T-helper 17 cell (primary cell): Measurements from ENCODE around the gene HOATZ. TPM values are rescaled to one million over a fixed set of nuclear protein-coding genes. Genes with fewer than 3 reads are reported as not detected.

Experiments
- ATAC-seq: fragments of 150-1000 bp; cut with Tn5 transposase; 2 replicates; pipeline ENCODE4 v1.10.0; 2021; ENCODE audit warnings: mild to moderate bottlenecking, moderate library complexity
- DNase-seq, 3 donors: peaks; one replicate each; pipeline versions ENCODE4 v3.0.0 to v3.0.0-alpha.2; 2020 to 2021
- H3K9me3 ChIP-seq: one replicate; pipeline ENCODE4 v1.7.0; 2013; ENCODE audit warnings: low read length, mild to moderate bottlenecking; ENCODE audit not compliant: control insufficient read depth, poor library complexity, severe bottlenecking
- H3K27ac Mint-ChIP-seq: one replicate; pipeline ENCODE4 v1.8.0; 2022; ENCODE audit warnings: mild to moderate bottlenecking, moderate library complexity, mixed read lengths
- H3K27me3 Mint-ChIP-seq: one replicate; pipeline ENCODE4 v1.8.0; 2022; ENCODE audit warnings: mixed read lengths
- H3K36me3 Mint-ChIP-seq: one replicate; pipeline ENCODE4 v1.8.0; 2022; ENCODE audit warnings: low read depth, mixed read lengths
- H3K4me1 Mint-ChIP-seq: one replicate; pipeline ENCODE4 v1.8.0; 2022; ENCODE audit warnings: mild to moderate bottlenecking, mixed read lengths
- H3K4me3 Mint-ChIP-seq: one replicate; pipeline ENCODE4 v1.8.0; 2022; ENCODE audit warnings: mild to moderate bottlenecking, moderate library complexity, mixed read lengths
- total RNA-seq, 4 donors: library from RNA in 2 of 4; stranded (reverse) in 2 of 4; gene quantifications; one replicate each; pipeline ENCODE4 v1.2.3 and lab custom pipeline; 2022 to 2026

The HOATZ gene
- total RNA-seq, 2 donors from 2014 or later, result not detected

DNA sequence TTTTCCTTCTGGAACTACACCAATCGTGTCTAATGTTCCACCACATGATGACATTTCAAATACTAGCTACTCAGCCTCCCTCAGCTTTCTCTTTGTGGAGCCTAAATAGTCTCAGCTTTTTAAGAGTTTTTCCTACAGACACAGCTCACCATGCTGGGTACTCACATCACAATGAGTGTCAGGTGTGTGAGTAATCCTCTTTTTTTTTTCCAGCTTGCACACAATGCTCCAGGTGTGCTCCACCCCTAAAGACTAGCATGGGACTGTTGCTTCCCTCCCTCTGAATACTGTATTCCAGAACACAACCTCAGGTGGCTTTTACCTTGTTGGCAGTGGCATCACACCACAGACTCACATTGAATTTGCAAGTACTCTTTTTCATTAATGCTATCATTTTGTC, 14.1 kb upstream of the HOATZ start:
- DNase-seq (no peak), ATAC-seq (no peak)
- no peak overlapping the region for H3K27ac Mint-ChIP-seq
- peaks cover 3% of the 10 kb centered on the region for H3K4me1 Mint-ChIP-seq
- H3K27me3 Mint-ChIP-seq, result peaks cover 48% of the 10 kb centered on the region
- H3K4me3 Mint-ChIP-seq, result no peak overlapping the region
- no peaks in the 10 kb centered on the region for H3K36me3 Mint-ChIP-seq
- H3K9me3 ChIP-seq, result no peaks in the 10 kb centered on the region

GRCh38 chr11:111502611-111503010, 12.0 kb upstream of the HOATZ start:
- peaks cover 3% of the 10 kb centered on the region for H3K4me1 Mint-ChIP-seq
- no peak overlapping the region for H3K4me3 Mint-ChIP-seq
- H3K9me3 ChIP-seq, result no peaks in the 10 kb centered on the region
- peaks cover 44% of the 10 kb centered on the region for H3K27me3 Mint-ChIP-seq
- ATAC-seq, result no peak
- DNase-seq, result no peak
- no peaks in the 10 kb centered on the region for H3K36me3 Mint-ChIP-seq
- no peak overlapping the region for H3K27ac Mint-ChIP-seq

DNA sequence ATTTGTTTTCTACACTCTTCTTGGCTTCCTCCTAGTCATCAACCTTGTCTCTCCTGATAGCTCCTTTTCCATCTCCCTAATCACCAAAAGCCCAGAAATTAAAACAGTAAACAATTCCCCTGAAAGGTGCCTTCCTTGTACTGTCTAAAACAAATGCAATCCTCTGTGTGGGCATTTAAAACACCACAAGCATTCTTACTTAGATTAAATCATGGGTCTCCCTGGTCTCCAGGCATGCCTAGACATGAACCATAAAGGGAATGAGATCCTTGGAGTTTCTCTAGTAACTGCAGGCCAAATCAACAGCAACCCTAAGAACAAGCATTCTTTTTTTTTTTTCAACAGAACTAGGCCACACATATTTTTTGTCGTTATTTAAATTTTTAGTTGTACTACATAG, 4.3 kb upstream of the HOATZ start:
- Mint-ChIP-seq H3K27me3 (peaks cover 30% of the 10 kb centered on the region), H3K4me3 (no peak overlapping the region), H3K27ac (no peak overlapping the region)

GRCh38 chr11:111512296-111513239, 2.0 kb upstream of the HOATZ start, which contains the start of gene BTG4:
TSS of gene BTG4 (minus strand) at chr11:111512386. CDS start at chr11:111498776, 13,610 bp downstream.
- no peaks in the 10 kb centered on the region for H3K9me3 ChIP-seq
- peak within 1 kb of the TSS; percentile 75 for H3K4me3 Mint-ChIP-seq
- no peak within 1 kb of the TSS for H3K27ac Mint-ChIP-seq
- H3K4me1 Mint-ChIP-seq, result peaks cover 2% of the 10 kb centered on the region
- DNase-seq (no peak), ATAC-seq (peak; percentile 63)
- peaks cover 27% of the 10 kb centered on the region for H3K27me3 Mint-ChIP-seq
- no peaks in the 10 kb centered on the region for H3K36me3 Mint-ChIP-seq

More for the DNA sequence above, 4.3 kb upstream of the HOATZ start:
- DNase-seq, result no peak
- no peaks in the 10 kb centered on the region for H3K9me3 ChIP-seq
- ATAC-seq, result no peak
- peaks cover 2% of the 10 kb centered on the region for H3K4me1 Mint-ChIP-seq
- H3K36me3 Mint-ChIP-seq, result no peaks in the 10 kb centered on the region

DNA sequence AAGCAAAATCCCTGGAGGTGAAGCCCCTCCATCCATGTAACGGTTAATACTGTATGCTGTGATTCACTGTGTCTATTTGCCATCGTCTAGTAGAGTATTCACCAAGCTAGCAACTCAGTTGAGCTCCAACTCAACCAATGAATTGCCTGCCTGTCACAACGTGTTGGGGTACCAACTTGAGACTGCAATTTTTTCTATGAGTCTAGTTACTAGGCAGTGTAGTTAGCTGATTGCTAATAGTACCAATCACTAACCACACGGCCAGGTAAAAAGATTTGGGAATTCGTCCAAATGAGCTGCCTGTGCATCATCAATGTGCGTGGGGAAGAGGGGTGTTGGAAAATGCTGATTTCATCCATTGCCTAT, 1.4 kb upstream of the HOATZ start:
- H3K9me3 ChIP-seq, result no peaks in the 10 kb centered on the region
- H3K27ac Mint-ChIP-seq, result no peak overlapping the region
- peaks cover 2% of the 10 kb centered on the region for H3K4me1 Mint-ChIP-seq
- peak; percentile 36 for ATAC-seq
- no peak for DNase-seq
- H3K27me3 Mint-ChIP-seq, result peaks cover 27% of the 10 kb centered on the region
- peak overlapping the region; percentile 43 for H3K4me3 Mint-ChIP-seq
- H3K36me3 Mint-ChIP-seq, result no peaks in the 10 kb centered on the region

- Mint-ChIP-seq H3K27ac (no peak overlapping the region), H3K4me3 (no peak overlapping the region), H3K36me3 (no peaks in the 10 kb centered on the region), H3K4me1 (peaks cover 2% of the 10 kb centered on the region), H3K27me3 (peaks cover 27% of the 10 kb centered on the region)
- ATAC-seq, result no peak
- DNase-seq, result no peak
- no peaks in the 10 kb centered on the region for H3K9me3 ChIP-seq
Observed at GRCh38 chr11:111515591-111515990, 1.0 kb downstream of the HOATZ start.

DNA sequence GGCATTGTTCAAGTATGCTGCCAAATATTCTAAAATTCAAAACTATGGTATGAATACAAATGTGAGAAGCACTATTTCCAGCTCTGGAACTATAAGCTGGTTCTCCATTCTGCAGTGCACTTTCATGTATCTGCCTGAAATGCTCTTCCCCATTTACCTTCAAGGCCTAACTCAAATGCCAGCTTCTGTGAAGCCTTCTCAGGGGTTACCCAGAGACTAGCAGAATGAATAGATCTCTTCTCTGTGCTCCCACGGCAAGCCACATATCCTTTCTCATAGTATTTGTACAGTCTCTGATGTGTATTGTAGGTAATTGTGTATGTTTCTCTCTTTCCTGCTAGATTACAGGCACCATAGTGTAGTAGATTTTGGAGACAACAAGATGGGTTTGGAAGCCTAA, 4.1 kb downstream of the HOATZ start:
- Mint-ChIP-seq H3K27me3 (peaks cover 25% of the 10 kb centered on the region), H3K27ac (no peak overlapping the region), H3K4me1 (no peaks in the 10 kb centered on the region), H3K36me3 (no peaks in the 10 kb centered on the region), H3K4me3 (no peak overlapping the region)
- DNase-seq, result no peak
- no peak for ATAC-seq
- H3K9me3 ChIP-seq, result no peaks in the 10 kb centered on the region

DNA sequence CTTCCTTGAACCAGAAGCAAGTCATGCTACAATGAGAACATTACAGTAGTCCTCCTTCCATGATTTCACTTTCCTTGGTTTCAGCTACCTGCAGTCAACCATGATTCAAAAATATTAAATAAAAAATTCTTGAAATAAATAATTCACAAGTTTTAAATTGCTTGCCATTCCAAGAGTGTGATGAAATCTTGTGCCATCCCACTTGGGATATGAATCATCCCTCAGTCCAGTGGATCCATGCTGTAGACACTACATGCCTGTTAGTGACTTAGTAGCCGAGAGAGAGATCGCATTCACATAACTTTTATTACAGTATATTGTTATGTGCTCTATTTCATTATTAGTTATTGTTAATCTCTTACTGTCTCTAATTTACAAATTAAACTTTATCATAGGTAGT, 6.0 kb downstream of the HOATZ start:
- no peak for DNase-seq
- H3K27me3 Mint-ChIP-seq, result peaks cover 24% of the 10 kb centered on the region
- no peak overlapping the region for H3K4me3 Mint-ChIP-seq
- ATAC-seq, result no peak
- H3K4me1 Mint-ChIP-seq, result no peaks in the 10 kb centered on the region
- no peaks in the 10 kb centered on the region for H3K36me3 Mint-ChIP-seq
- H3K27ac Mint-ChIP-seq, result no peak overlapping the region
- H3K9me3 ChIP-seq, result no peaks in the 10 kb centered on the region

DNA sequence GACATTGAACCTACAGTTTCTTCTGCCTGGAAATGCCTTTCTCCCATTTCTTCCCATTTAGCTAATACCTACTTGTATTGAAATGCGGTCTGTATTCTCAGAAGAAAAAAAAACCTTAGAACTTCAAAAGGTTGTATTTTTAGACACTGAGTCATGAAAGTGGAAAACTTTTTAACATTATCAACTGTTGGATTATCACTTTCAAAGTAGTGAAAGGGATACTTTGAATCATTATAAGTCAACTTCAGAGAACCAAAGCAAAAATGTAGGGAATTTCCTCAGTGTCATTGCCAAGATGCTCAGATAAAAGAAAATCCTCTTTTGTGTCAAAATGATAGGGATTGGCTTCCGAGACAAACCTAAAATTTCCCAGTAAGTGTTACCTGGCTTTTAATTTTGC, 6.6 kb downstream of the HOATZ start:
- Mint-ChIP-seq H3K4me1 (peaks cover 2% of the 10 kb centered on the region), H3K27me3 (peaks cover 22% of the 10 kb centered on the region), H3K4me3 (no peak overlapping the region), H3K27ac (no peak overlapping the region), H3K36me3 (no peaks in the 10 kb centered on the region)
- ATAC-seq (no peak), DNase-seq (no peak)
- H3K9me3 ChIP-seq, result no peaks in the 10 kb centered on the region

GRCh38 chr11:111522426-111522825, 7.8 kb downstream of the HOATZ start:
- DNase-seq (no peak), ATAC-seq (no peak)
- no peak overlapping the region for H3K27ac Mint-ChIP-seq
- H3K36me3 Mint-ChIP-seq, result no peaks in the 10 kb centered on the region
- peaks cover 2% of the 10 kb centered on the region for H3K4me1 Mint-ChIP-seq
- H3K9me3 ChIP-seq, result no peaks in the 10 kb centered on the region
- peaks cover 22% of the 10 kb centered on the region for H3K27me3 Mint-ChIP-seq
- H3K4me3 Mint-ChIP-seq, result no peak overlapping the region

DNA sequence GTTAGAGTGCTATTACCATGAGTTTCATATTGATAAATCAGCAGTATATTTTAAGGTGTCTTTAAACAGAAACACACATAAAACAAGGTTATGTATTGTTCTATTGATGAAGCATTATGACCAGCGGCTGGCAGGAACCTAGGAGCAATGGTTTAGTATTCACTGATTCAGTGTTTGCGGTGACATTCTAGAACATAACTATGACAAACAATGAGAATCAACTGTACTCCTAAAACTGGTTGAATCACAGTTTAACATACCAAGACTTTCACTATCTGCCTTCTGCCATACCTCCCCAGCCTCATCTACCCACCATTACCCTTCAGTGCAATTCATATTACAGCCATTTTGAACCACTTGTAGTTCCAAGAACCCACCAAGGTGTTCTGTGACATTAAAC, 8.8 kb downstream of the HOATZ start:
- ATAC-seq, result no peak

DNA sequence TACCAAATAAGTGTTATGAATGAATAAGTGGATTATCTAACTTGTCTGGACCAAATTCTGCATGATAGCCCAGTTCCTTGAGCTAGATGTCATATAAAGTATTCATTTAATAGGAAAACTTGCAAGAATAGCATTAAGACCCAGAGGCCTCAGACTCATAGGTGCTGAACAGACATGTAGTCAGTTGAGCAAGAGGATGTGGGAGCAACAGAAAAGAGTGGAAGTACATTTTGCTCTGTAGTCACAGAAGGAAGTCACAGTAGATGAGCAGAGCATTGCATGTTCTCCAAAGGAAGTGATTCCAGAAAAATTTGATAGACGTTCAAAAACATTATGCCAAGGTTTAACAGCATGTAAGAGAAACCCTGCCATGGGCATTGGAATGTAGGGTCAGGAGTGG, 9.5 kb downstream of the HOATZ start:
- Mint-ChIP-seq H3K27me3 (peaks cover 22% of the 10 kb centered on the region), H3K4me1 (peaks cover 8% of the 10 kb centered on the region), H3K27ac (no peak overlapping the region), H3K36me3 (no peaks in the 10 kb centered on the region), H3K4me3 (no peak overlapping the region)
- no peak for ATAC-seq
- DNase-seq, result no peak
- H3K9me3 ChIP-seq, result no peaks in the 10 kb centered on the region

More for the DNA sequence above, 8.8 kb downstream of the HOATZ start:
- H3K27me3 Mint-ChIP-seq, result peaks cover 22% of the 10 kb centered on the region
- H3K27ac Mint-ChIP-seq, result no peak overlapping the region
- no peaks in the 10 kb centered on the region for H3K9me3 ChIP-seq
- no peaks in the 10 kb centered on the region for H3K36me3 Mint-ChIP-seq
- no peak for DNase-seq
- H3K4me1 Mint-ChIP-seq, result peaks cover 2% of the 10 kb centered on the region
- H3K4me3 Mint-ChIP-seq, result no peak overlapping the region

DNA sequence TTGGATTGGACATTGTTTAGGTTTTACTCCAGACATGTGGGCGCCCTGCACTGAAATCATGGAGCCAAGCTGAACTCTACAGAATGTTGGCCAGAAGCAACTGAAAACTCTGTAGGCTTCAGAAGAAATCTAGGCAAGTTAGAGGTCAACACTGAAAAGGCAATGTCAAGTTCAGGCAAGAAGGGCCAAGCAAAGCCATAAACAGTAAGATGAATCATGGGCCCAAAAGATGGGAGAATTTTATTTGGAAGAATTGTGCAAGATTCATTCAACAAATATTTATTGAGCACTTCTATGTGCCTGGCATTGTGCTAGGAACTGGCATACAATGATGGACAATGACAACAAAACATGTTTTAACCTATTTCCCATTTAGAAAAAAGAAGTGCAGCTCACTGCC, 10.9 kb downstream of the HOATZ start:
- peaks cover 9% of the 10 kb centered on the region for H3K4me1 Mint-ChIP-seq
- ATAC-seq, result no peak

DNA sequence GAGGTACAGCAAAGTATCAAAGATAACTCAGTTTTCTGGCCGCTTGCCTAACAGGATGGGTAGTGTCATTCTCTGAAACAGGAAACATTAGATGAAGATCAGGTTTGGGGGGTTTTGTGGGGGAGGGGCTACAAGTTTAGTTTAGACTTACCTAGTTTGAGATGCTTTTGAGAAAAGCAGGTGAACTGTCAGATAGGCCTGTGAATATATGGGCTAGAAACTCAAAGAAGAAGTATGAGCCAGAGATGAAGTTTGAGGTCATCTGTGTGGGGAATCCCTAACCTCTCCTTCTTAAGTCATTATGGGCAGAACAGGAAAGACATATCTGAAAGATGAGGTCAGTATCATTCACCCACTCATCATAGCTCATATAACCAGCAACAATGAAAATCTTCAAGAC, 11.9 kb downstream of the HOATZ start:
- Mint-ChIP-seq H3K36me3 (no peaks in the 10 kb centered on the region), H3K4me1 (peaks cover 9% of the 10 kb centered on the region), H3K4me3 (no peak overlapping the region), H3K27me3 (peaks cover 22% of the 10 kb centered on the region), H3K27ac (no peak overlapping the region)
- ATAC-seq (peak; percentile 63), DNase-seq (no peak)
- no peaks in the 10 kb centered on the region for H3K9me3 ChIP-seq

More for the DNA sequence above, 10.9 kb downstream of the HOATZ start:
- no peaks in the 10 kb centered on the region for H3K9me3 ChIP-seq
- Mint-ChIP-seq H3K27me3 (peaks cover 22% of the 10 kb centered on the region), H3K27ac (no peak overlapping the region), H3K36me3 (no peaks in the 10 kb centered on the region), H3K4me3 (no peak overlapping the region)
- no peak for DNase-seq
